KMS-11 (cell line): ENCODE measurements around the gene SLC4A2.

Experiments
- H2AFZ ChIP-seq: fragments of 200-600 bp; sonication (generic); 2 replicates; pipeline ENCODE4 v1.6.1; 2016; ENCODE audit warnings: antibody characterized with exemption, mixed run types, low read depth
- H3K27ac ChIP-seq: fragments of 200-600 bp; sonication (generic); 2 replicates; pipeline ENCODE4 v1.6.1; 2016; ENCODE audit warnings: mild to moderate bottlenecking, mixed run types
- H3K27me3 ChIP-seq: fragments of 200-600 bp; sonication (generic); 2 replicates; pipeline ENCODE4 v1.6.1; 2017; ENCODE audit warnings: mild to moderate bottlenecking, low read depth, mixed run types, moderate library complexity; ENCODE audit not compliant: insufficient read depth
- H3K36me3 ChIP-seq: fragments of 200-600 bp; sonication (generic); 2 replicates; pipeline ENCODE4 v1.6.1; 2017; ENCODE audit warnings: mild to moderate bottlenecking, mixed run types; ENCODE audit not compliant: insufficient read depth
- H3K4me1 ChIP-seq: fragments of 200-600 bp; sonication (generic); 2 replicates; pipeline ENCODE4 v1.6.1; 2016; ENCODE audit warnings: mild to moderate bottlenecking, low read depth, mixed run types; ENCODE audit not compliant: poor library complexity, severe bottlenecking
- H3K4me2 ChIP-seq: fragments of 200-600 bp; sonication (generic); 2 replicates; pipeline ENCODE4 v1.7.0; 2016; ENCODE audit warnings: mild to moderate bottlenecking, mixed run types
- H3K4me3 ChIP-seq: fragments of 200-600 bp; sonication (generic); IDR thresholded peaks from 2 replicates; pipeline ENCODE4 v1.6.1; 2017; ENCODE audit warnings: low read depth, low read length, mixed read lengths; ENCODE audit not compliant: insufficient read depth
- H3K79me2 ChIP-seq: fragments of 200-600 bp; sonication (generic); 2 replicates; pipeline ENCODE4 v1.6.1; 2016; ENCODE audit warnings: low read depth, mixed run types; ENCODE audit not compliant: insufficient read depth
- H3K9ac ChIP-seq: fragments of 200-600 bp; sonication (generic); 2 replicates; pipeline ENCODE4 v1.6.1; 2016; ENCODE audit warnings: mild to moderate bottlenecking, mixed run types
- H4K20me1 ChIP-seq: fragments of 200-600 bp; sonication (generic); 2 replicates; pipeline ENCODE4 v1.6.1; 2016; ENCODE audit warnings: mild to moderate bottlenecking, mixed run types; ENCODE audit not compliant: insufficient read depth
- TF ChIP-seq, protein P1 (sequence below): fragments of 200-600 bp; sonication (generic); conservative IDR thresholded peaks from 2 replicates; pipeline ENCODE4 v1.6.1; 2017; ENCODE audit warnings: low read depth, mild to moderate bottlenecking, antibody characterized with exemption, low read length, moderate library complexity, mixed read lengths

The SLC4A2 gene

DNA sequence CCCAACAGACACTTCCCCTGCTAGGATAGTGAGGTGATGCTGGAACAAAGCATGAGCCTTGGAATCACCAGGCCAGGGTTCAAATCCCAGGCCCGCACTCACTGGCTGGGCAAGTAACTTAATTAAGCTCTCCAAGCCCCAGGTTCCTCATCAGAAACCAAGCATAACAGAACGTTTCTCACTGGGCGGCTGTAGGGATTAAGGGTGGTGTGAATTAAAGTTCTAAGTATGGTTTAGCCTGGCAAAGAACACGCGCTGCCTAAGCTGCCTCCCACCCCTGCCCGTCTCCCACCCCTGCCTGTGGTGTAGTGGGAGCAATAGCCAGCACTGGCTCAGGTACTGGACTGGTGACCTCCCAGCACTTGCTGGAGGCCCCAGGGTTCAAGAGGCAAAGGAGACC, 5.6 kb downstream of the SLC4A2 start:
- Histone ChIP-seq H3K36me3 (peaks cover 2% of the 10 kb centered on the region; the same call in 1 of the 2 replicates), H3K27ac (no peak overlapping the region), H4K20me1 (no peaks in the 10 kb centered on the region), H3K9ac (no peak overlapping the region), H2AFZ (no peak overlapping the region), H3K4me2 (no peak overlapping the region), H3K4me1 (peaks cover 7% of the 10 kb centered on the region), H3K79me2 (peaks cover 20% of the 10 kb centered on the region; the same call in 1 of the 2 replicates), H3K4me3 (no peak overlapping the region), H3K27me3 (no peaks in the 10 kb centered on the region)
- TF ChIP-seq, protein P1, sequence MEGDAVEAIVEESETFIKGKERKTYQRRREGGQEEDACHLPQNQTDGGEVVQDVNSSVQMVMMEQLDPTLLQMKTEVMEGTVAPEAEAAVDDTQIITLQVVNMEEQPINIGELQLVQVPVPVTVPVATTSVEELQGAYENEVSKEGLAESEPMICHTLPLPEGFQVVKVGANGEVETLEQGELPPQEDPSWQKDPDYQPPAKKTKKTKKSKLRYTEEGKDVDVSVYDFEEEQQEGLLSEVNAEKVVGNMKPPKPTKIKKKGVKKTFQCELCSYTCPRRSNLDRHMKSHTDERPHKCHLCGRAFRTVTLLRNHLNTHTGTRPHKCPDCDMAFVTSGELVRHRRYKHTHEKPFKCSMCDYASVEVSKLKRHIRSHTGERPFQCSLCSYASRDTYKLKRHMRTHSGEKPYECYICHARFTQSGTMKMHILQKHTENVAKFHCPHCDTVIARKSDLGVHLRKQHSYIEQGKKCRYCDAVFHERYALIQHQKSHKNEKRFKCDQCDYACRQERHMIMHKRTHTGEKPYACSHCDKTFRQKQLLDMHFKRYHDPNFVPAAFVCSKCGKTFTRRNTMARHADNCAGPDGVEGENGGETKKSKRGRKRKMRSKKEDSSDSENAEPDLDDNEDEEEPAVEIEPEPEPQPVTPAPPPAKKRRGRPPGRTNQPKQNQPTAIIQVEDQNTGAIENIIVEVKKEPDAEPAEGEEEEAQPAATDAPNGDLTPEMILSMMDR: no peak

DNA sequence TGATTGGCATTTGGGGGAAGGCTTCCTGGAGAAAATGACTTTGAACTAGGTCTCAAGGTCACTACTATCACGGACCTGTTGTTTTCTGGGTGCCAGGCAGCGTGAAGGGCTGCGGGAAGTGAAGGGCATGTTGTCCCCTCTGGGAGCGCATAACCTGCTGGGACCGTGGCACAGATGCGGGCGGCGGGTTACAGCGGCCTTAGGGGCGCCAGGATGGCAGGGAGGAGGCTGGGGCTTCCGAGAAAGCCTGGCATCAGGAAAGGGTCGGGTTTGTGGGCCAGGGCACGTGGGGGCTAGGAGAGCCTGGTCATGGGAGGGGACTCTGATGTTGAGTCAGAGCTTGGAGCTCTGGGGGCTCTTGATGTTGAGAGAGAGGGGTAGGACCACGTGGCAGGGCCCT, 6.1 kb downstream of the SLC4A2 start:
- TF ChIP-seq, protein P1: no peak

DNA sequence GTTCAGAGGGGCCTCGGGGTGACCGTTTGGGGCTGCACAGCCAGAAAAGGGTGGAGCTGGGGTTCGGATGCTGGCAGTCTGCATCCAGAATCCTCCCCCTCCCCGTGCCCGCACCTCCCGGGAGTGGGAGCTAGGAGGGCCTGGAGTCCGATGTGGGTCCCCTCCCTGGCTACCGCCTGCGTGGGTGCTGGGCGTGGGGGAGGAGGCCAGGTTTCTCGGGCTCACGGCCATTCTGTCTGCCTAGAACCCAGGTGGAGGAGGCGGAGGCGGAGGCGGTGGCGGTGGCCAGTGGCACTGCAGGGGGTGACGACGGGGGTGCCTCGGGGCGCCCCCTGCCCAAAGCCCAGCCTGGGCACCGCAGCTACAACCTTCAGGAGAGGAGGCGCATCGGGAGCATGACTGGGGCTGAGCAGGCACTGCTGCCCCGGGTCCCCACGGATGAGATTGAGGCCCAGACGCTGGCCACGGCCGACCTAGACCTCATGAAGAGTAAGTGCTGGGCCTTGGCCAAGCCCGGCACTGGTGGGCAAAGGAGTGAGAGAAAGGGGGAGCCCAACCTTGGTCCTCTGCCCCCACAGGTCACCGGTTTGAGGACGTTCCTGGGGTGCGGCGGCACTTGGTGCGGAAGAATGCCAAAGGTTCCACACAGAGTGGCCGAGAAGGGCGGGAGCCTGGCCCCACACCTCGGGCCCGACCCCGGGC, 7.0 kb downstream of the SLC4A2 start:
- H3K4me3 ChIP-seq: no peak overlapping the region
- no peak overlapping the region for H3K27ac ChIP-seq
- TF ChIP-seq, protein P1: no peak
- peaks cover 8% of the 10 kb centered on the region; the same call in 1 of the 2 replicates for H3K79me2 ChIP-seq
- no peaks in the 10 kb centered on the region for H3K27me3 ChIP-seq
- H3K36me3 ChIP-seq: peaks cover 8% of the 10 kb centered on the region; the same call in 1 of the 2 replicates
- no peaks in the 10 kb centered on the region for H3K4me1 ChIP-seq
- no peak overlapping the region for H2AFZ ChIP-seq
- H3K4me2 ChIP-seq: no peak overlapping the region
- H3K9ac ChIP-seq: no peak overlapping the region
- no peaks in the 10 kb centered on the region for H4K20me1 ChIP-seq

More for the DNA sequence above, 6.1 kb downstream of the SLC4A2 start:
- peaks cover 6% of the 10 kb centered on the region for H3K4me1 ChIP-seq
- no peaks in the 10 kb centered on the region for H4K20me1 ChIP-seq
- no peak overlapping the region for H3K9ac ChIP-seq
- no peaks in the 10 kb centered on the region for H3K27me3 ChIP-seq
- H3K4me3 ChIP-seq: no peak overlapping the region
- no peak overlapping the region for H3K27ac ChIP-seq
- no peak overlapping the region for H2AFZ ChIP-seq
- peaks cover 8% of the 10 kb centered on the region; the same call in 1 of the 2 replicates for H3K36me3 ChIP-seq
- peaks cover 15% of the 10 kb centered on the region; the same call in 1 of the 2 replicates for H3K79me2 ChIP-seq
- no peak overlapping the region for H3K4me2 ChIP-seq

DNA sequence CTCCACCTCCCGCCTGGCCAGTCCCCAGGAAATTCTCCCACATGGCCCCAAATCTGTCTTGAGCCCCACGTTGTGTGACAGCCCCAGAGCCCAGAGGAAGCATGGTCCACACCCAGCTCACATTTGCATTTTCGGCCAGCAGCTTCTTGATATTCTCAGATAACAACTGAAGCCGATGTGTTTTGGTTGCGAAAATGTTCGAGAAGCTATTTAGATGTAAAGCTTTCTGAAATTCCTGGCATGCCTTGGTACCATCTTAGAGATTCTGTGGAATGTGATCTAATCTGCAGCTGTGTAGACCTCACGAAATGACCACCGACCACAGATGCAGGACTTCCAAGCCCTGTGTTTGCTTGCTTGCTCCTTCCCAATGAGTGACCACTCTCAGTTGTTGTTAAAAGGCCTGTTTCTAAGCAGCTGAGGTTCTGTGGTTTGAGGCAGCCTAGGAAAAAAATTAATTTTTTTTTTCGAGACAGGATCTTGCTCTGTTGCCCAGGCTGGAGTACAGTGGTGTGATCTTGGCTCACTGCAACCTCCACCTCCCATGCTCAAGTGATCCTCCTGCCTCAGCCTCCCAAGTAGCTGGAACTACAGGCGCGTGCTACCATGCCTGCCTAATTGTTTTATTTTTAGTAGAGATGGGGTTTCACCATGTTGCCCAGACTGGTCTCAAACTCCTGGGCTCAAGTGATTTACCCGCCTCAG, 8.8 kb downstream of the SLC4A2 start:
- no peak overlapping the region for H3K4me2 ChIP-seq
- H2AFZ ChIP-seq: no peak overlapping the region
- no peaks in the 10 kb centered on the region for H4K20me1 ChIP-seq
- no peaks in the 10 kb centered on the region for H3K27me3 ChIP-seq
- H3K36me3 ChIP-seq: peaks cover 8% of the 10 kb centered on the region; the same call in 1 of the 2 replicates
- no peak overlapping the region for H3K9ac ChIP-seq
- no peaks in the 10 kb centered on the region for H3K79me2 ChIP-seq
- no peak overlapping the region for H3K4me3 ChIP-seq
- TF ChIP-seq, protein P1: no peak
- no peaks in the 10 kb centered on the region for H3K4me1 ChIP-seq
- H3K27ac ChIP-seq: no peak overlapping the region
